Measurements from ENCODE around the gene ZNF865. TPM values are rescaled to one million over a fixed set of nuclear protein-coding genes. Genes with fewer than 3 reads are reported as not detected.

The ZNF865 gene
- total and polyA plus RNA-seq, 2 of the 4 experiments (the other 2 are of a cell fraction) = under 0.01 to 4.6 TPM

DNA sequence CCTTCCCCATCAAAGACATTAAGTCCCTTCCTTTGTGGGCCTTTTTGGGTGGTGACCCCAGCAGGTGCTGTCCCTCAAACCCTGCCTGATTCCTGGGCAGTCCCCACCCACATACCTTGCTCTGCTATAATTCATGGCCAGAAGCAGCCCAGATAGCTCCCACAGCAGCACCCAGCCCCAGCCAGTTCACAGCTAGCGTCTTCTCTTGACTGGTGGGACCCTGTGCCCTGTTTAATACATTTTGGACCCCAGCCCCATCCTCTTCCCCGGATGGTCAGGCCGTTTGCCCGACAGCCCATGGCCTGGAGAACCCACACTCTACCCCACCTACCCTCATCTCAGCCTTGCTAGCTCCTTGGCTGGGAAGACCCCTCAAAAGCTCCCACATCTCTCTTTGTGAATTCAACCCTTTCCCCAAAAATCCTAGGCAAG, 44.7 kb downstream of the ZNF865 start (continued):
- TF ChIP-seq, protein P1, sequence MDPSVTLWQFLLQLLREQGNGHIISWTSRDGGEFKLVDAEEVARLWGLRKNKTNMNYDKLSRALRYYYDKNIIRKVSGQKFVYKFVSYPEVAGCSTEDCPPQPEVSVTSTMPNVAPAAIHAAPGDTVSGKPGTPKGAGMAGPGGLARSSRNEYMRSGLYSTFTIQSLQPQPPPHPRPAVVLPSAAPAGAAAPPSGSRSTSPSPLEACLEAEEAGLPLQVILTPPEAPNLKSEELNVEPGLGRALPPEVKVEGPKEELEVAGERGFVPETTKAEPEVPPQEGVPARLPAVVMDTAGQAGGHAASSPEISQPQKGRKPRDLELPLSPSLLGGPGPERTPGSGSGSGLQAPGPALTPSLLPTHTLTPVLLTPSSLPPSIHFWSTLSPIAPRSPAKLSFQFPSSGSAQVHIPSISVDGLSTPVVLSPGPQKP (IDR thresholded peaks at IDR 0.05; ENCODE audit: borderline replicate concordance, low read depth, low read length) = no peak

DNA sequence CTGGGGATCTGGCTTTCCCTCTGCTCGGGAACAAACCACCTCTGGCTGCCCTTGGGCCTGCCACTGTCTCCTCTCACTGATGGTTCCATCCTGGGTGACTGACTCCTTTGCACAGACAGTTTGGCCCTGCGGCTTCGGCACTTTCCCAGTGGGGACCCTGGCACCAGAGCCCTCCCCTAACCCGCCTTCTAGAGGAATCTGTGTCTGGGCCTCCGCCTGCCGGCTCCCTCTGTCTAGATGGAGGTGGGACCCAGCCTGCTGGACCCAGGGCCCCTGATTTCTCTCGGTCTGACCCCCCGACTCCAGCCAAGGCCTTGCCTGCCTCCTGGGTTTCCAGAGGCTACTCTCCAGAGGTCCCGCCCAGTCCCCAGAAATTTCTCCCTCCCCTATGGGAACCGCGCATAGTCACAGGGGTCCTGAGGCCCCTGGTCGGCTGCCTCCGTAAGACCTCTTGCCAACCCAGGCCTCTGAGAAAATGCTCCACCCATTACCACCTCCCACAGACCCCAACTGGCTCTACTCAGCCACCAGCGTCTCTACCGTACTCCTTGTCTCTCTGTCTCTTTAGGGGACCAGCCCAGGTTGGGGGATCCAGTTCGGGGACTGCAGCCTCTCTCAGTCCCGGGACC, 45.3 kb downstream of the ZNF865 start:
- no peak overlapping the region for H2AFZ ChIP-seq (replicated peaks; ENCODE audit: low read length, poor library complexity)
- peaks cover 9% of the 10 kb centered on the region for H3K36me3 ChIP-seq (ENCODE audit: control insufficient read depth, insufficient read depth, low read length)
- no peak overlapping the region for H2AK5ac ChIP-seq (ENCODE audit: low read depth, low read length)
- no peak overlapping the region for H4K8ac ChIP-seq (ENCODE audit: low read depth in 2 of 2, low read length in 2 of 2)
- H3K9ac ChIP-seq (ENCODE audit: low read depth, low read length) = no peak overlapping the region
- H3K4me3 ChIP-seq (ENCODE audit: insufficient read depth, low read depth, low read length) = no peak overlapping the region
- no peak overlapping the region for H2BK15ac ChIP-seq (ENCODE audit: low read depth, low read length)
- in situ Hi-C loops (cut with MboI; ENCODE audit: low sequenced_read_pairs) (loop anchor here (25.0 kb wide), 2 partner anchors 1188 to 1513 kb away; partner anchors contain the start of genes CDC42EP5, CNOT3 and LENG9), dilution Hi-C loops (cut with HindIII; ENCODE audit: low sequenced_read_pairs, unreplicated experiment) (no loop called here), intact Hi-C loops (cut with micrococcal nuclease) (no loop called here)
- no peaks in the 10 kb centered on the region for H3K9me3 ChIP-seq (ENCODE audit: control insufficient read depth, insufficient read depth, low read length)
- peaks cover 5% of the 10 kb centered on the region for H3K4me1 ChIP-seq (ENCODE audit: control insufficient read depth, insufficient read depth, low read length)
- no peak overlapping the region for H3K18ac ChIP-seq (ENCODE audit: low read depth, low read length)
- peaks cover 12% of the 10 kb centered on the region for H4K20me1 ChIP-seq (ENCODE audit: insufficient read depth, low read length)
- no peak overlapping the region for H3K4ac ChIP-seq (ENCODE audit: low read depth, low read length)
- H3K14ac ChIP-seq (replicated peaks; ENCODE audit: low read depth, low read length) = no peak overlapping the region
- H2BK20ac ChIP-seq (ENCODE audit: low read depth, low read length) = no peak overlapping the region
- no peak overlapping the region for H3K4me2 ChIP-seq (ENCODE audit: low read depth, low read length)
- no peak overlapping the region for H2BK5ac ChIP-seq (ENCODE audit: low read depth, low read length, poor library complexity, severe bottlenecking)
- no peak overlapping the region for H3K56ac ChIP-seq (ENCODE audit: extremely low read depth, insufficient read depth, low read length)
- DNase-seq (no peak), ATAC-seq (ENCODE audit: low read depth) (no peak)
- H2BK120ac ChIP-seq (ENCODE audit: low read depth, low read length) = no peak overlapping the region
- H3K23ac ChIP-seq (ENCODE audit: low read depth, low read length) = no peak overlapping the region
- peaks cover 14 to 26% of the 10 kb centered on the region in 2 experiments; a peak in 3 of 4 replicates for H3K79me1 ChIP-seq (ENCODE audit: low read depth in 1 of 2, low read length in 2 of 2)
- H3K9me1 ChIP-seq (ENCODE audit: insufficient read depth, low read length) = no peaks in the 10 kb centered on the region
- no peak overlapping the region for H4K91ac ChIP-seq (ENCODE audit: insufficient read depth, low read depth, low read length)
- H3K27ac ChIP-seq (ENCODE audit: insufficient read depth, low read length) = no peak overlapping the region
- 94% methylated on average over 9 of the region's 17 CpGs; no CpG with 5 or more reads in 1 of the 2 experiments for WGBS, 2 experiments (ENCODE audit: extremely low coverage in 2 of 2, insufficient read length in 1 of 2)
- BruUV-seq (replicated peaks) = no TSS peak
- no peak overlapping the region for H2AK9ac ChIP-seq (replicated peaks; ENCODE audit: low read depth, low read length, poor library complexity)
- H3K27me3 ChIP-seq (ENCODE audit: control insufficient read depth, insufficient read depth, low read length) = no peaks in the 10 kb centered on the region
- H4K5ac ChIP-seq (ENCODE audit: low read depth, low read length) = no peak overlapping the region
- CTCF ChIA-PET = no interaction called here
- POLR2A ChIA-PET (ENCODE audit: unreplicated experiment) = no interaction called here
- TF ChIP-seq MAZ (IDR thresholded peaks at IDR 0.05; ENCODE audit: borderline replicate concordance, low read depth, low read length) = no peak
- no peak for TF ChIP-seq CEBPB (IDR thresholded peaks at IDR 0.05; ENCODE audit: low read depth, low read length)
- no peak for TF ChIP-seq MAFK (IDR thresholded peaks at IDR 0.05; ENCODE audit: low read depth, low read length)
- TF ChIP-seq RFX5 (IDR thresholded peaks at IDR 0.05; ENCODE audit: low read depth, low read length) = no peak
- no peak for TF ChIP-seq RCOR1 (IDR thresholded peaks at IDR 0.05; ENCODE audit: insufficient replicate concordance, low read length)
- no peak for TF ChIP-seq POLR2A (IDR thresholded peaks at IDR 0.05; ENCODE audit: low read depth, low read length)
- TF ChIP-seq SMC3 (IDR thresholded peaks at IDR 0.05; ENCODE audit: low read depth, low read length) = no peak
- TF ChIP-seq MXI1 (IDR thresholded peaks at IDR 0.05; ENCODE audit: borderline replicate concordance, low read depth, low read length) = no peak
- no peak for TF ChIP-seq RAD21 (IDR thresholded peaks at IDR 0.05; ENCODE audit: low read length)
- TF ChIP-seq CHD1 (IDR thresholded peaks at IDR 0.05; ENCODE audit: low read depth, low read length) = no peak
- TF ChIP-seq FOS (IDR thresholded peaks at IDR 0.05; ENCODE audit: low read depth, low read length) = no peak
- TF ChIP-seq, protein P2, sequence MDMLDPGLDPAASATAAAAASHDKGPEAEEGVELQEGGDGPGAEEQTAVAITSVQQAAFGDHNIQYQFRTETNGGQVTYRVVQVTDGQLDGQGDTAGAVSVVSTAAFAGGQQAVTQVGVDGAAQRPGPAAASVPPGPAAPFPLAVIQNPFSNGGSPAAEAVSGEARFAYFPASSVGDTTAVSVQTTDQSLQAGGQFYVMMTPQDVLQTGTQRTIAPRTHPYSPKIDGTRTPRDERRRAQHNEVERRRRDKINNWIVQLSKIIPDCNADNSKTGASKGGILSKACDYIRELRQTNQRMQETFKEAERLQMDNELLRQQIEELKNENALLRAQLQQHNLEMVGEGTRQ (IDR thresholded peaks at IDR 0.05; ENCODE audit: low read depth, low read length) = no peak
- no peak for TF ChIP-seq NFE2L2 (IDR thresholded peaks at IDR 0.05; ENCODE audit: low read depth, low read length)
- TF ChIP-seq, protein P1 (IDR thresholded peaks at IDR 0.05; ENCODE audit: borderline replicate concordance, low read depth, low read length) = no peak

Measured in IMR-90 (cell line).